Breast epithelium (tissue), 3 donors: ENCODE results near the gene NATD1.

Experiments used
- CTCF ChIP-seq, 3 donors: fragments of 450-650 bp; IDR thresholded peaks; one replicate each; pipeline ENCODE4 v1.5.1; 2016 to 2017; ENCODE audit warnings: antibody characterized with exemption in 3 of 3, mild to moderate bottlenecking in 3 of 3, moderate library complexity in 3 of 3
- POLR2A ChIP-seq: fragments of 450-650 bp; IDR thresholded peaks from one replicate; pipeline ENCODE4 v1.6.1; 2016; ENCODE audit warnings: antibody characterized with exemption, mild to moderate bottlenecking, moderate library complexity

- TF ChIP-seq CTCF (IDR thresholded peaks at IDR 0.05), result no peak
- TF ChIP-seq POLR2A, result no peak
Observed at GRCh38 chr17:21293831-21294210, 40.6 kb upstream of the NATD1 start.
